Measurements from ENCODE around the gene DOCK2.
A peak's percentile ranks its signal among the peaks of the same experiment; 100 is the strongest.

Gene DOCK2

DNA sequence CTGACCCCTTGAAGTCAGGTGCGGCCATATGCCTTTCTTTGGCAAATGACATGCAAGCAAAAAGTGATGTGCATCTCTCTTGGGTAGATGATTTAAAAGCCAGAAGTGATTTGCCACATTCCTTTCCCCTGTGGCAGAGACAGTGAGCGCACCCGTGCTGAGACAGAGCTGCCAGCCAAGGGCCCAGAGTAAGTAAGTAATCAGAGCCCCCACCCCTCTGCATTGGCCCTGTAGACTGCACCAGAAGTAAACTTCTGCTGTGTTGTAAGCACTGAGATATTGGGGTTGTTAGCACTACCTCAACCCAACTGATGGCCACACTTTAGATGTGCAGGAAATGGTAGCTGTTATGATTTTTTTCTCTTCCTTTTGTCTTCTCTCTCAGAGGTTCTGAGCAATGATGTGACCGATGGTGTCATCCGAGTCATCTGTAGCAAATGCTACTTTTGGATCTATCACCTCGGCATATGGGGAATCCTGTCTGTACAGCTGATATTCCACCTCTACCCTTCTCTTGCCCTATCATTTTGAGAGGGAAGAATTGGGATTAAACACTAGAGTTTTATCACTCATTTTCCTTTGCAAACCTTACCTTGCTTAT lies 58.0 kb downstream of the DOCK2 start:
- no peak for DNase-seq

DNA sequence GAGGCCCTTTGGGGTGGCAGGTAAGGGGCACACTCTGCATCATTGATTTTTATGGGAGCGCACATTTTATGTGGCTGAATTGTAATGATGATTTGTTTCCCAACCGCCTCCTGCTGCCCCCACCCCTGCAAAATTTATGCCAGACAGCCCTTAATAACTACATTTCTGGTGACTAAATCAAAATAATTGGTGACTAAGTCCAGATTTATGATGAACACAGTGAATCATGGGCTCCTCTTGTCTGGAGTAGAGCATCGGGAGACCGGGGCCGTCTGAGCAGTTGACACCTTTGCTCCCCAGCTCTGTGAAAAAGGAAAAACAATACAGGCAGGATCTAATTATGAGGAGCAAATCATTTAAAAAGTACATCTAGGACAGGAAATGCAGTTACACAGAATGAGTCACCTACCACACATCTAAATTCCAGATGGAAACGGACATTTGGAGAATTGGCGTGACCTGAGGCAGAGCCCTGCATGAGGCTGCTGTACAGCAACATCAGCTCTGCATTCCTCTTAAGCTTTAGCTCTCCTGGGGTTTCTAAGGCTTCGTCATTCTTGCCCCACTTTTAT lies 58.9 kb downstream of the DOCK2 start:
- DNase-seq, result no peak

DNA sequence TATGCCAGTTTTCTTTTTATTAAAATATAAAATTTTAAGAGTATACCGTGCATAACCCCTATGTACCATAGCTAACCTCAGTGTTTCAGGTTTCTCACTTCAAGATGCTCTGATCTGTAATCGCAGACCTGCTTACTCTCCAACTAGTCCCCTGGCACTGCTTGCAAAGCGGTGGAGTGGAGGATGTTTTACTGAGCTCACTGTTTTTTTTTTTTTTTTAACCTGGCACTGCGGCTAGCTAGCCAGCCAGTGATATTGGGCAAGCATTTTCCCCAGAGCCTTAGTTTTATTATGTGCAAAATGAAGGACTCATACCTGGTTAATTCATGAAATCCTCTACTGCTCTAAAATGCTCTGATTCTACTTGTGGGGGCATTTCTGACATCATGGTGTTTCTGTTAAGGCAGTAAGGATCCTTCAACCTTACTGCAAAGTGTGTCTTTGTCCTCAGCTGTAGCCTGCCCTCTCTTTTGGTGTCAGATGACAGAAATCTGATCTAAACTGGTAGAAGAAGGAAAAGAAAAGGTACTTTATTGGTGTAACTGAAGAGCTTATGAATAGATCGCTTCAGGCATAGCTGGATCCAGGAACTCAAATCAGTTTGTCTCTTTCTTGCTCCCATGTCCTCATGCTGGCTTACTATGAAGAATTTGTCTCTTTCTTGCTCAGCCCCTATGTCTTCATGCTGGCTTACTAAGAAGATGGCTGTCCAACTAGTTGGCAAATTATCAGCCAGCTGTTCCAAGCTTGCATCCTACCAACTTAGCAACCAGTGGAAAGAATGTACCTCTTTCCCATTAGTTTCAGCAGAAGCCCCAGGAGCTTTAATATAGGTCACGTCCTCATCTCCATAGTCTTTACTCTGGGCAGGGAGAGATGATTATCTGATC lies 59.8 kb downstream of the DOCK2 start:
- no peak for DNase-seq

DNA sequence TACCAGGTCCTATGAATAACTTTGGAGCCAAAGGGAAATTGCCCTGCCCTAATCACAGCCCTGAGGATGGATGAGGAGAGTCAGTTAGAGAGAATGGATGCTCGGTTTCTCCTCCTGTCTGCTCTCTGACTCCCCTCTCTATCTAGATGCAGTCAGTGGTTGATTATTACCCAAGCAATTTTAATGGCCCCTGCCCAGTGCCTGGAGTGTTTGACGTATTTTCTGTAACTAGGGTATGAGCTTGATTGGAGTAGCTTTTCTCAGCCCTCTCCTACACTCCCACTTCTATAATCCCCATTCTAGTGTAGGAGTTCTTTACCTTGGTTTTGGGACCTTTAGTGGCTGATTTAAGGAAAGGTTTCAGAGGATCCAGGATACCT lies 60.4 kb downstream of the DOCK2 start:
- DNase-seq, result no peak

DNA sequence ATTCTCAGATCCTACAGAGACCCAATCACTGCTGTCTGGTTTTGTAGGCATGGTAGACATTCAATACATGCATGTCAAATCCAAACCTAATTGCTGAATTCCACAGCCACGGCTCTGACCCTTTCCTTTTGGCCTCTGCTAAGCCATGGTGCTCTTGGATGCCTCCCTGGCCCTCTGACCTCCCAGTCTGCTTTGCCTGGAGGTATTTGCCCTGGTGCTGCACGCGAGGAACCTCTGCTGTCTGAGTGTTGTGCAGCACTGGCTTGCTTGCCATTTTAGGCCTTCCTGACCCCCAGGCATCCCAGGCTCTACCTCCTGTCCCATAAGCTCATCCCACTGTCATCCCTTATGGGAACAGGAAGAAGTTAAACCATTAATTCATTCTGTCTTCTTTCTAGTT lies 60.9 kb downstream of the DOCK2 start:
- DNase-seq, result no peak

DNA sequence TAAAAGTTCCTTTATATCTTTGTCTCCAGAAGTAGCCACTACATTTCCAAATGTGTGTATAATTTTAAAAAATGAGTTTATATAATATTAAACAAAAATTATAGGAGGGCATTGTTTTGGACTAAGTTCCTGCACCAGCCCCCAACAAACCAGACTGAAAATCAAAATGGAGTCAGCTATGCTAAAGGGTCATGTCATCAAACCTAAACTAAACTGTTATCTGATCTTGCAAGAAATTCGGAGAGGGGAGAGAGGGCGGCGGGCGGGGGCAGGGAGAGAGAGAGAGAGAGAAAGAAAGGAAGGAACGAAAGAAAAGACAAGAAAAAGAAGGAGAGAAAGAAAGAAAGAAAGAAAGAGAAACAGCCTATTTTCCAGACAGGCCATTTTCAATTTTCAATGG lies 63.5 kb downstream of the DOCK2 start:
- DNase-seq, result no peak

DNA sequence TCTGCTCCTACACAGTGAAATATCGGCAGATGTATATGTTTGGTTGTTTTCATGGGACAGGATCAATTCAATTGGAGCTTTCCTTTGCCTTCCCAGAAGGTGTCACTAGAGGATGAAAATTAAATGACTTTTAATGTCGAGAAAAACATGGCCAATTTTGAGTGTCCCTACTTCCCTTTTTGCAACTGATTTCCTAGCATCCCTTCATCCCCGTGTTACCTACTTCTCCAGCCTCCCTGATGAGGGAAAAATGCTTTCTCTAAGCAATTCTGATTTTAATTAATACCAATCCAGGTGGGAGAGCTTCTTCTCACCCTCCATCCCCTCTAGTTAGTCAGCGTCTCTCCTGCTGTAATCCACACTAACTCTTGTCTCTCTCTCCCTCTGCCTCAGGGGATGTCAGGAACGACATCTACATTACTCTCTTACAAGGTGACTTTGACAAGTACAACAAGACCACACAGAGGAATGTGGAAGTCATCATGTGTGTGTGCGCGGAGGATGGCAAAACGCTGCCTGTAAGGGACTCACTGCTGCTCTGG lies 64.9 kb downstream of the DOCK2 start:
- peak; percentile 16 for DNase-seq

DNA sequence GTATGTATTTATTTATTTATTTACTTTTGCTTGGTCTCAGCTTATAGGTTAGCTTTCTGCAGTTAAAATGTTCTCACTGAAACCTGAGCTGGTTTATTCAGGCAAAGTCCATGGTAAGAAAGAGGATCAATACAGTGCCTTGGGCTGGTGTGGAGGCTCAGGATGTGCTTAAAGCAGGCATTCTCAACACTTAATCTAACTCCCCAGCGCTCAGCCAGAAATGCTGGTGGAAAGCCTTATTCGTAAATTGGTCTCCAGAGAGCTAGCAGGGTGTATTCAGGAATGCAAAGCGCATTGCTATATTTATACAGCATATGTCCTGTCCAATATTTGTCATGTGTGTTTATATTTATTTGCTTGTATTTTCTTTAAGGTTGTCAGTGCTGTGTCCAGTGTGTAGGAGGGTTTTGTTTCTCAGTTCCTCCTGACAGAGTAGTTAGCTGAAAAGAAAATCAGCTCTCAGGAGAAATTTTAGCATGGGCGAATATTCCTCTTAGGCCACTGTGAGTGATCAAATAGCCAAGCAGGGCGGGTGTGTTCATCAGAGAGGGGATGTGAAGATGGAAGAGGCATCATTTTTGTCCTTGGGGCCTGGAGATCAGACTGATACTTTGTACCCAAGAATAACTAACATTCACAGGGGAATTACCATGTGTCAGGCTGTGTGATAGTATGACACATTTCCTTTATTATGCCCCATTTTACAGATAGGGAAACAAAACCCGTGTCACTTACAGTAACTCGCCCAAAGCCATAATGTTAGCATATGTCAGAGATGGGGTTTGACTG lies 65.8 kb downstream of the DOCK2 start:
- peak; percentile 64 for DNase-seq

DNA sequence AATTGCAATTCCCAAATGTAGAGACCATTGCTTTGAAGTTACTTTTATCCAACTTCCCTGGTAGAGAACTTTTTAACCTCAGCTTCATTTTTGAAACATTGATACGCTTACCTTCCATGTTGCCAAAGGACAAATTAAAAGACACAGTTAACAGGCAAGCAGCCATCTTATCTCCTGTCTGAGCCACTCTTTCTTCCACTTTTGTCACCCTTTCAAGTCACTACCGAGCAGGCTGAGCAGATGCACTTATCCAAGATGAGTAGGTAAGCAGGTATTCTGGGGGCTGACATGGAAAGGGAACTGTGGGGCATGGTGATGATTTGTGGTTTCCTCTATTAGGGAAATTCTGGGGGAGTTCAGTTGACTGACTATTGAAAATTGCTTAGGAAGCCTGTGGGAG lies 66.7 kb downstream of the DOCK2 start:
- DNase-seq, result peak; percentile 29

DNA sequence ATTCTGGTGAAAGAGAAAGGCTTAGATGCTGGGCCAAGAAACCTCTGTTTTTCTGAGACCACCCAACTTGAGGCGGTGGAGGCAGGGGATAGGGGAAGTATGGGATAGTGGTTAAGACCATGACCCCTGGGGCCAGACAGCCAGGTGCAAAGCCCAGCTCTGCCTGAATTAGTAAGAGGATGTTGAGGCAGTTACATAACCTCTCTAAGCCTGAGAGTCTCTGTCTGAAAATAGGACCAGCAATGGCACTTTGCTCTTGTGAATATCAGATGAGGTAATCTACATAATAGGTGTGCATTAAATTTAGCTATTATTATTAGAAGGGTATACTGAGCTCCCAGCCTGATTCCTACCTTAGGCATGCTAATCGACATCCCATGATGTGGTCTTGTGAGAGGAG lies 68.2 kb downstream of the DOCK2 start:
- DNase-seq, result no peak

DNA sequence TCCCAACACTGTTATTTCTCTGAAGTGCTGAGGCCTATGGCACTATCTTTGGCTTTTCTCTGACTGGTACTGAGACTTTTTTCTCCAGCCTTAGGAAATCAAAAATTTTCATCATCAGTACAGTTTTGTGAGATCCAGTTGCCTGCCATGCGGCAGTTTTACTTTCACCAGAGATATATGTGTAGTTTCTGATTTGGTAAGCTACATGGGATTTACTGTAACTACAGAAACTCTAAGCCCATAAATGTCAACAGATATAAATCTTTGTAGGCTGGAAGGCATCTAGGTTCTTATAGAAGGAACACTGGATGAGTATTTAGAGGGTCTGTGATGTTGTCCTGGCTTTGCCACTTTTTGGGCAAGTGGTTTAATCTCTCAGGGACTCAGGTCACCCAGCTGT lies 69.0 kb downstream of the DOCK2 start:
- peak; percentile 15 for DNase-seq

DNA sequence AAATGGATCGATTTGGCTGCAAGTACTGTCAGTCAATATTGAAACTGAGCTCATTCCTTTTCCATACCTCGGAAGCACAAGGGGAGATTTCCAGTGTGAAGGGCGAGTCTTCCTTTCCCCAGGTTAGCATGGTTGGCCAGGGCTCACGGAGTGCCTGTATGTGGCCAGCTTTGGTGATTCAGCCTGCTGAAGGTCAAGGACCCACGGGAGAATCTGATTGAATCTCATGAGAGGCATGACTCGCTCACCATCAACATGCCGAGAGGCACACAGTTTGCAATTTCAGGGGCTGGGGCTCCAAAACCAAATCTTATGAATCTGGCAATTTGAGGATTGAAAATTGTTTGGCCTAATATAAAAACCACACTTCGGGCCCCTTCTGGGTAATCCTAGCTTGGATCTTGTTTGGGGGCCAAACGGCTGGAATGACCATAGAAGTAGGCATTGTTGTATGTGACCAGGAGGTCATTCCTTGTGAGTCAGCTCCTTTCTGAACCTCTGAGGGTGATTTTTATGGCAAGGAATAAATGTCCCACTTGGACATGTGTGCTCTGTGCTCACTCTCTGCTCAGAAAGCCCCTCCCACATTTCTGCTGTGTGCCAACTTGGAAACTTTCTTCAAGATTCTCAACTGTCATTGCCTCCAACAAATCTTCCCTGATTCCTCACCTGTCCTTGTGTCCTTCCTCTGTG lies 69.8 kb downstream of the DOCK2 start:
- no peak for DNase-seq

DNA sequence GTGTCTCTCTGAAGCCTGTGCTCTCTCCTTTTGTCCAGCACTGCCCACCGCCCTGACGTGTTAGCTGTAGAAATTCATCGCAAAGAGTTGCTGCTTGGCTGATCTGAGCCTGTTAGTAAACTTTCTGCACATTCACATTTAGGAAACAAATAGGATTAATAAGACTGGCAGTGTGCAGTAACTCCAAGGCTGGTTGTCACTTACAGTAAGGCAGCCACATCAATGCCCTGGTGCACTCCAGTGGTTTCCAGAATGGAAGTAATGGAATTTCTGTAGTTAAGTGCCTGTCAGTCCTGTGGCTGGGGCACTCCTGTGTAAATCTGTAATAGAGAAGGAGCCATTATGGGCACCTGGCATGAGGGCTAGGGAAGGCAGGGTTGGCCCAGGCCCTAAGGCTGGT lies 70.6 kb downstream of the DOCK2 start:
- DNase-seq, result no peak

DNA sequence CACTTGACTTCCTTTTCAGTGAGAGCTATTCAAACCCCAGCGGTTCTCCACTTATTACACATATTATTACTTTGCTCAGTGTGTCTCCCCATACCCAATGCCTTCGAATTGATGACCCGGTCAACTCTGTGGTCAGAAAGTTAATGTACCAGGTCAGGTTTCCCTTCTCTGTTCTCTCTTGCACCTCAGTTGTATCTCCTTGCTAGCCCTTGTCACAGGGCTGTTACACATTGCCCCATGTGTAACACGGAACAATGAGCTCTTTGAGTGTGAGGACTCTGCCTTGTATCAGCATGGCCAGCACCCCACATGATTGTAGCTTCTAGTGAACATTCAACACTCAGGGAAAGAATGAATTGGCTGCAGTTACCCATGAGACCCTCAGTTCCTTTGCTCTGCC lies 73.6 kb downstream of the DOCK2 start:
- no peak for DNase-seq

DNA sequence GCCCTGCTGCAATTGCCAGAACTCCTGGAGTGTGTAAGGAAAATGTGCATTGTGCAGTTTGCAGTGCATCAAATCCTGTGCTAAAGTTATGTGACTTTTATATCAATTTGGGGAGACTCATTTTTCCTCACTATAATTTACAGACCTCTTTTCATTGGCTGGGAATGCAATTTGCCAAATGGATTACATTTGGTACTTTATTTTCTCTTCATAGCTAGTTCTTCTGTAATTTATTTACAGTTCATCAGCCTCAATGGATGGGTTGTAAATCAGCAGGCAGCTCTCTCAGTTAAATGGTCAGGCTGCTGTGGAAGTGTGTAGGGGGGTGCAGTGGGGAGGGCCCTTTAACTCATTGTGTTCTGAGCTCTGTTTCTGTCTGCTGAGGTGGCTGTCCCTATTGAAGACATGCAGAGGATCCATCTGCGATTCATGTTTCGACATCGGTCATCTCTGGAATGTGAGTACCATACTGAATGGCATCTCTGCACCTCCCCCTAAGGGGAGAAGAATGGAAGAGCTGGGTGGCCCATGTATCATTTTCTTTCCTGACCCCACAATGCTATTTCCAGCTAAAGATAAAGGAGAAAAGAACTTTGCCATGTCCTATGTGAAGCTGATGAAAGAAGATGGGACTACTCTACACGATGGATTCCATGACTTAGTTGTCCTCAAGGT lies 74.6 kb downstream of the DOCK2 start:
- no peak for DNase-seq

DNA sequence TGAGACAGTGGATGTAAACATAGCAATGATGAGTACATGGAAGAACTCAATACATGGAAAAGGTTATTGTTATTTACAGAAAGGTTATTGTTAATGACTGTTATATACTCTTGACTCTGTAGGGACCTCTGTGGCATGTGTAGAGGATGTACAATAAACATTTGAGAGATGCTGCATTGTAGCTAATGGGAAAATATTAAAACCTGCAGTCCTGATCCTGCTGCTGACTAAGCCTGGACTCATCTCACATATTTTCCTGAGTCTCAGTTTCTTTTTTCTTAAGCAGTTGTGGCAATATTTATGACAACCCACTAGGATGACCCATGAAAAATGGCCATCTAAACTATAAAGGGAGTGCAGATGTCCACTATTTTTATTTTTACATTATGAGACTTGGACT lies 75.4 kb downstream of the DOCK2 start:
- no peak for DNase-seq

DNA sequence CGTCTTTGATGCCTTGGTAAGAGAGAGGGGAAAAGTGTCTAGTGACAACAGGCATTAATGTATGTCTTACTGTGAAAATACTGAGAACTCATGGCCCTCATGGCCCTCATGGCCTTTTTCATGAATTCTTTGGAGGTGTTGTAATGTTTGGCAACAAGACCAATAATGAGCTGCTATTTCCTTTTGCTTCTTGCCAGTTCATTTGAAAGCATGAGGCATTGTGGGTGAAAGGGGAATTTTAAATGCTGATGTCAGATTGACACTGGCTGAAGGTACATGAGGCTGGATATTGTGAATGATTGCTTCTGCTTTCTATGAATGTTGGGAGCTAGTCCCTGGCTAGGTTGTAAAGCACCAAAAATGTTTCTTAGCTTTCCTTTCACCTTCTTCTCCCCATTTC lies 79.2 kb downstream of the DOCK2 start:
- peak; percentile 83 for DNase-seq

DNA sequence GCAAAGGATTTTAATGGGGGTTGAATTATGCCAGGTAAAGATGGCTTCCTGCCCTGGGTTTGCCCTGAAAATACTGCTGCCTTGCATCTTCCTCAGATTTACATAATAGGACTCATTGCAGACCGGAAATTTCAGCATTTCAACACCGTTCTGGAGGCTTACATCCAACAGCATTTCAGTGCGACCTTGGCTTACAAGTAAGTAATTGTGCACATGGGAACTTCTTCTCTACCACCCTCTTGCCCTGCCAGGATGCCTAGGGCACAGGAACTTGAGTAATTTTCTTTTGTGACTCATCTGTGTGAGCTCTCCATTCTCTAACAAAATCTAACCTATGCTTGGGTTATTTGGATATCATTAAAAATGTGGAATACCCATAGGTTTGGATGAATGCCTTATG lies 80.2 kb downstream of the DOCK2 start:
- peak; percentile 92 for DNase-seq

DNA sequence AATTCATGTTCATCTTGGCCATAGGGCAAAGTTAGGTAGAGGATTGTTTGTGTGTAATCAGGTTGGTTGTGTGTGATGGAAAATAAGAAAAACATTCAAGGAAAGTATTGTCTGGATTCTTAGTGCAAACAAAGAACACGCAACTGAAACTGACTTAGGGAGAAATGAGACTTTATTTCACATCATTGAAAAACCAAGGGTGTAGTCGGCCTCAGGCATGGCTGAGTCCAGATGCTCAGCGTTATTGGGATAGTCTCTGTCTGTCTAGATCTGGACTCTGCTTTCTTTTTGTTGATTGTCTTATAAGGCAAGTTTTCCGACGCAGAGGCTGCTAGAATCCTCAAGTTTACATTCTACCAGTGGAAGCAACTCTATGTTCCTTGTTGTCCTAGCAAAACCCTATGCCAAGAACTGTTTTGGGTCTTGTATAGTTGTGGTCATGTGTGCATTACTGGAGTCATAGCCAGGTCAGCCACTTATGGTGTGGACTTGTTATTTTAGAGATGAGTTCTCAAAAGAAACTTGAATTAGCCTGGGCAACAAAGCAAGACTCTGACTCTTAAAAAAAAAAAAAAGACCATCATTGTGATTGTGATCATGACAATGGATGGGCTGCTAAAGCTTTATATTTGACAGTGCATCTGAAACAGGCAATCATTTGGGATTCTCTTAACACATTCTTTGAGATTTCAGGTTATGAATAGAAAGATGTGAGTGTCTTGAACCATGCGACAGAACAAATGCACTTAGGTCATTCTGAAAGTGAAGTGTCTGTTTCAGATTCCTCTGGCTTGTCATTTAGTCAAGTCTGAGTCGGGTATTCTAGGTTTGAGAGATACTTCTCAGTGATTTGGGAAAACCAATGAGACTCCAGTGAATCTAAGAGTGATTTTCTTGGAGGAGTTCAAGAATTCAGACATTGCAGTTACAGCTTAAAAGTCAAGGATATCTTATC lies 82.6 kb downstream of the DOCK2 start:
- DNase-seq, result no peak

DNA sequence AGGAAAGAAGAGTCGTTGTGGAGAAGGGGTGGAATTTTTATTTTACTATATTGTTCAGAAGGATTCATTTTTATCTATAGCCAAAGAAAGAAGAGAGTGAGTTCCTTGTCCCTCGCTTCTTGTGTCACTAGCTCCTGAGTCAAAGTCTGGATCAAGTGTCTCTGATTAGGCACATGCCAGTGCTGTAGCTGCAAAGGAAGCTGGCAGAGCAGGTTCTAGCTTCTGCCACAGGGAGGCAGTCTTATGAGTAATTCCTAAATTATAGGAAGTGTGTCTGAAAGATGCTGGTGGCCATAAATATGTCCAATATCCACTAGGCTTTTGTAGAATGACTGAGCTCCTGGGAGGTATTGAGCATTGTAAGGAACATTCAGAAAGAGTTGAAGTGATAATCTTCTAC lies 84.7 kb downstream of the DOCK2 start:
- DNase-seq, result no peak
